ENCODE results near the gene TIAL1. TPM values are rescaled to one million over a fixed set of nuclear protein-coding genes. Genes with fewer than 3 reads are reported as not detected.

The TIAL1 gene
- total and polyA plus RNA-seq, 10 of the 15 experiments (the other 5 are each of a cell fraction or from before 2014, with no cell fraction given) = 26.0 to 159 (median 62.8) TPM

- H3K9ac ChIP-seq (ENCODE audit: control insufficient read depth, insufficient read depth, low read length) = no peak overlapping the region
- H3K27ac ChIP-seq (ENCODE audit: control insufficient read depth, insufficient read depth) = no peak overlapping the region
- no peak for TF ChIP-seq IKZF2 (IDR thresholded peaks at IDR 0.05)
- TF ChIP-seq, protein P1, sequence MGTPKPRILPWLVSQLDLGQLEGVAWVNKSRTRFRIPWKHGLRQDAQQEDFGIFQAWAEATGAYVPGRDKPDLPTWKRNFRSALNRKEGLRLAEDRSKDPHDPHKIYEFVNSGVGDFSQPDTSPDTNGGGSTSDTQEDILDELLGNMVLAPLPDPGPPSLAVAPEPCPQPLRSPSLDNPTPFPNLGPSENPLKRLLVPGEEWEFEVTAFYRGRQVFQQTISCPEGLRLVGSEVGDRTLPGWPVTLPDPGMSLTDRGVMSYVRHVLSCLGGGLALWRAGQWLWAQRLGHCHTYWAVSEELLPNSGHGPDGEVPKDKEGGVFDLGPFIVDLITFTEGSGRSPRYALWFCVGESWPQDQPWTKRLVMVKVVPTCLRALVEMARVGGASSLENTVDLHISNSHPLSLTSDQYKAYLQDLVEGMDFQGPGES (IDR thresholded peaks at IDR 0.05) = no peak
- no peak for TF ChIP-seq PML (IDR thresholded peaks at IDR 0.05; ENCODE audit: low read length)
- TF ChIP-seq CREB1 (IDR thresholded peaks at IDR 0.05; ENCODE audit: low read depth) = no peak
- no peak for TF ChIP-seq BACH1 (IDR thresholded peaks at IDR 0.05; ENCODE audit: borderline replicate concordance)
- TF ChIP-seq DPF2 (IDR thresholded peaks at IDR 0.05) = no peak
- TF ChIP-seq ASH2L (IDR thresholded peaks at IDR 0.05; ENCODE audit: borderline replicate concordance, low read depth) = no peak
- TF ChIP-seq REST (IDR thresholded peaks at IDR 0.05; ENCODE audit: low read depth, low read length) = no peak
- TF ChIP-seq WRNIP1 (IDR thresholded peaks at IDR 0.05; ENCODE audit: borderline replicate concordance, low read depth, low read length) = no peak
- TF ChIP-seq POLR2AphosphoS5 (IDR thresholded peaks at IDR 0.05; ENCODE audit: low read length) = no peak
- TF ChIP-seq CHD2 (IDR thresholded peaks at IDR 0.05; ENCODE audit: borderline replicate concordance, low read depth, low read length) = no peak
- TF ChIP-seq EGR1 (IDR thresholded peaks at IDR 0.05; ENCODE audit: borderline replicate concordance in 1 of 2, low read depth in 2 of 2, low read length in 2 of 2) = no peak
- no peak for TF ChIP-seq KDM1A (IDR thresholded peaks at IDR 0.05; ENCODE audit: borderline replicate concordance)
- TF ChIP-seq MTA3 (IDR thresholded peaks at IDR 0.05; ENCODE audit: borderline replicate concordance, low read length) = no peak
- TF ChIP-seq MEF2A (IDR thresholded peaks at IDR 0.05; ENCODE audit: insufficient read depth, low read depth, low read length) = no peak
- H2AFZ ChIP-seq (ENCODE audit: control insufficient read depth, low read depth, low read length) = no peak overlapping the region
- POLR2A ChIA-PET = no interaction called here
- intact Hi-C loops (cut with micrococcal nuclease; ENCODE audit: unreplicated experiment) (no loop called here), in situ Hi-C loops (cut with MboI) (no loop called here)
- H3K4me3 ChIP-seq = no peak overlapping the region
- ATAC-seq (no peak), DNase-seq (ENCODE audit: low read depth, low spot score) (no peak), FAIRE-seq (no peak)
- H3K9me3 ChIP-seq (replicated peaks; ENCODE audit: control insufficient read depth, insufficient read depth, low read length) = no peaks in the 10 kb centered on the region
- no TSS peak for BruUV-seq (replicated peaks)
- no peaks in the 10 kb centered on the region for H3K4me1 ChIP-seq (ENCODE audit: control insufficient read depth, insufficient read depth, low read length)
- RAD21 ChIA-PET (ENCODE audit: unreplicated experiment) = interaction anchor here (1.7 kb wide), 1 partner anchor 78 kb away, joined by 9 read pairs; no protein-coding TSS in a partner anchor
- no peaks in the 10 kb centered on the region for H3K27me3 ChIP-seq (replicated peaks in 1 of 2; ENCODE audit: control insufficient read depth in 2 of 2, insufficient read depth in 2 of 2, low read length in 1 of 2)
- H3K79me2 ChIP-seq (ENCODE audit: control insufficient read depth, insufficient read depth, low read length) = no peaks in the 10 kb centered on the region
- SMC1A ChIA-PET (ENCODE audit: uncharacterized antibody, unreplicated experiment) = no interaction called here
- 68% methylated on average over 4 of the region's 4 CpGs for WGBS (ENCODE audit: insufficient coverage, insufficient replicate concordance, low lambda C conversion rate, missing lambda C conversion rate)
- H4K20me1 ChIP-seq (ENCODE audit: control insufficient read depth, insufficient read depth) = no peaks in the 10 kb centered on the region
- no peak overlapping the region for H3K4me2 ChIP-seq (ENCODE audit: control insufficient read depth, insufficient read depth)
- CTCF ChIA-PET = interaction anchor here (0.6 to 2.8 kb wide), 5 partner anchors 65 to 250 kb away, joined by 3 to 17 read pairs (median 3); no protein-coding TSS in a partner anchor
- H3K36me3 ChIP-seq (ENCODE audit: control insufficient read depth in 2 of 2, insufficient read depth in 2 of 2, low read length in 1 of 2) = no peaks in the 10 kb centered on the region
Measured at GRCh38 chr10:119609516-119609915, 12.8 kb upstream of the TIAL1 start.
